Gastroesophageal sphincter (tissue), 4 donors: ENCODE data around the gene LIMS1. TPM values are rescaled to one million over a fixed set of nuclear protein-coding genes. Genes with fewer than 3 reads are reported as not detected.
"Not testable (repeated sequence)": the region's sequence is repeated elsewhere in the genome, so short reads cannot be mapped to it uniquely, and the experiment has no call there.

Experiments
- ATAC-seq: fragments of 150-250 bp; one replicate; pipeline ENCODE4 v1.9.1; 2016; ENCODE audit warnings: mild to moderate bottlenecking, moderate library complexity
- H3K27ac ChIP-seq, 4 donors: fragments of 200-600 bp; sonication (generic) in 3 of 4; 1 replicate in 3 of 4; 2 replicates in 1 of 4; pipeline ENCODE4 v1.5.1; 2016 to 2019
- H3K27me3 ChIP-seq: fragments of 200-600 bp; sonication (generic); one replicate; pipeline ENCODE4 v1.5.1; 2019
- H3K36me3 ChIP-seq, 2 donors: fragments of 200-600 bp; sonication (generic); one replicate each; pipeline ENCODE4 v1.5.1; 2019; ENCODE audit warnings: control low read depth in 1 of 2
- H3K4me1 ChIP-seq, 3 donors: fragments of 200-600 bp; sonication (generic); 1 replicate in 2 of 3; 2 replicates in 1 of 3; pipeline ENCODE4 v1.5.1; 2016 to 2019; ENCODE audit warnings: control low read depth in 2 of 3
- H3K4me3 ChIP-seq, 2 donors: fragments of 200-600 bp; sonication (generic); one replicate each; pipeline ENCODE4 v1.5.1; 2019; ENCODE audit warnings: mild to moderate bottlenecking in 1 of 2, moderate library complexity in 1 of 2
- H3K9me3 ChIP-seq, 3 donors: fragments of 200-600 bp; sonication (generic); one replicate each; pipeline ENCODE4 v1.5.1; 2017 to 2019; ENCODE audit warnings: control low read depth in 2 of 3
- CTCF ChIP-seq, 4 experiments: fragments of 200-600 bp in 2 of 4; fragments of 450-650 bp in 2 of 4; sonication (generic) in 1 of 4; IDR thresholded peaks; one replicate each; pipeline ENCODE4 v1.5.1; 2017 to 2019; ENCODE audit warnings: antibody characterized with exemption in 4 of 4, mild to moderate bottlenecking in 2 of 4, moderate library complexity in 2 of 4
- EP300 ChIP-seq: sonication (generic); formaldehyde crosslinking; IDR thresholded peaks from one replicate; pipeline ENCODE4 v1.6.1; 2017; ENCODE audit warnings: antibody characterized with exemption, mild to moderate bottlenecking
- POLR2A ChIP-seq, 2 donors: fragments of 450-650 bp; IDR thresholded peaks; one replicate each; pipeline ENCODE4 v1.6.1; 2017; ENCODE audit warnings: antibody characterized with exemption in 2 of 2, mild to moderate bottlenecking in 2 of 2, moderate library complexity in 1 of 2
- POLR2AphosphoS5 ChIP-seq: sonication (generic); formaldehyde crosslinking; IDR thresholded peaks from one replicate; pipeline ENCODE4 v1.6.1; 2017; ENCODE audit warnings: antibody characterized with exemption
- WGBS, 2 donors: methylation state at CpG; one replicate each; pipeline ENCODE4 v1.1.5; 2018; ENCODE audit warnings: low coverage in 1 of 2; 5-methylcytosine and 5-hydroxymethylcytosine counted together
- total RNA-seq, 4 donors: library from RNA; depleted of rRNA; stranded (reverse); fragments of >200 nt; gene quantifications; one replicate each; pipeline ENCODE4 v1.1.0, GENCODE V29; 2016

LIMS1 gene
- total RNA-seq, 4 donors from 2014 or later: 79.6 to 119 (median 116) TPM

GRCh38 chr2:108643261-108643849 is 109.1 kb downstream of the LIMS1 start:
- no peak overlapping the region for H3K27ac ChIP-seq
- no peaks in the 10 kb centered on the region for H3K27me3 ChIP-seq
- H3K4me3 ChIP-seq: no peak overlapping the region
- 67% methylated on average over 3 of the region's 15 CpGs; no CpG with 5 or more reads in 1 of the 2 donors for WGBS, 2 donors
- H3K9me3 ChIP-seq: no peaks in the 10 kb centered on the region
- H3K4me1 ChIP-seq: peaks cover 0 to 37% (median 0%) of the 10 kb centered on the region in 3 donors
- ATAC-seq: no peak
- no peaks in the 10 kb centered on the region for H3K36me3 ChIP-seq
- TF ChIP-seq POLR2AphosphoS5 (no peak), CTCF (IDR thresholded peaks at IDR 0.05) (no peak), EP300 (no peak), POLR2A (IDR thresholded peaks at IDR 0.05) (no peak)

GRCh38 chr2:108643862-108644261 is 109.6 kb downstream of the LIMS1 start:
- not testable (repeated sequence) for ATAC-seq, H3K9me3 ChIP-seq, H3K27ac ChIP-seq, H3K36me3 ChIP-seq, H3K4me3 ChIP-seq, H3K27me3 ChIP-seq
- H3K4me1 ChIP-seq: peaks cover 0 to 32% (median 0%) of the 10 kb centered on the region in 3 donors
- 76% methylated on average over 2 of the region's 4 CpGs; no CpG with 5 or more reads in 1 of the 2 donors for WGBS, 2 donors

GRCh38 chr2:108644446-108644845 is 110.2 kb downstream of the LIMS1 start:
- 60 to 86% methylated on average over 1 to 5 of the region's 6 CpGs for WGBS, 2 donors
- not testable (repeated sequence) for H3K9me3 ChIP-seq, H3K4me3 ChIP-seq, H3K36me3 ChIP-seq, H3K27ac ChIP-seq, H3K27me3 ChIP-seq, ATAC-seq
- peaks cover 0 to 27% (median 0%) of the 10 kb centered on the region in 3 donors for H3K4me1 ChIP-seq

GRCh38 chr2:108648796-108649195 is 114.5 kb downstream of the LIMS1 start:
- H3K27ac ChIP-seq, H3K9me3 ChIP-seq, ATAC-seq, H3K4me3 ChIP-seq, H3K27me3 ChIP-seq, H3K4me1 ChIP-seq, H3K36me3 ChIP-seq: not testable (repeated sequence)

GRCh38 chr2:108650465-108650864 is 116.2 kb downstream of the LIMS1 start:
- H3K27ac ChIP-seq, H3K9me3 ChIP-seq, H3K4me1 ChIP-seq, ATAC-seq, H3K36me3 ChIP-seq, H3K4me3 ChIP-seq, H3K27me3 ChIP-seq: not testable (repeated sequence)
- 100% methylated on average over 8 of the region's 8 CpGs; no CpG with 5 or more reads in 1 of the 2 donors for WGBS, 2 donors

- H3K4me1 ChIP-seq, H3K9me3 ChIP-seq, H3K27me3 ChIP-seq, ATAC-seq, H3K4me3 ChIP-seq, H3K36me3 ChIP-seq: not testable (repeated sequence)
- WGBS, 2 donors: no CpG with 5 or more reads among the region's 2 CpGs
- H3K27ac ChIP-seq: peak overlapping the region in 1 of 4 donors; percentile 19
Measured at GRCh38 chr2:108651468-108651867, 117.2 kb downstream of the LIMS1 start.

GRCh38 chr2:108652187-108652931 is 118.1 kb downstream of the LIMS1 start:
- not testable (repeated sequence) for H3K27me3 ChIP-seq, H3K9me3 ChIP-seq, H3K36me3 ChIP-seq, H3K4me1 ChIP-seq, H3K4me3 ChIP-seq
- peak; percentile 23 for ATAC-seq
- peak overlapping the region in 3 of 4 donors; percentile 47 to 60 (median 55) for H3K27ac ChIP-seq
- 44 to 67% methylated on average over 3 to 7 of the region's 7 CpGs for WGBS, 2 donors
- TF ChIP-seq POLR2AphosphoS5: peak; percentile 22

- H3K4me1 ChIP-seq, H3K36me3 ChIP-seq, H3K4me3 ChIP-seq, H3K9me3 ChIP-seq, ATAC-seq, H3K27me3 ChIP-seq: not testable (repeated sequence)
- no CpG with 5 or more reads among the region's 8 CpGs for WGBS, 2 donors
- H3K27ac ChIP-seq: peak overlapping the region in 2 of 4 donors; percentile 81 to 83
Measured at GRCh38 chr2:108653425-108653824, 119.2 kb downstream of the LIMS1 start.

- not testable (repeated sequence) for H3K36me3 ChIP-seq, ATAC-seq, H3K4me3 ChIP-seq, H3K4me1 ChIP-seq, H3K27me3 ChIP-seq, H3K9me3 ChIP-seq
- 15% methylated on average over 4 of the region's 6 CpGs; no CpG with 5 or more reads in 1 of the 2 donors for WGBS, 2 donors
- peak overlapping the region; percentile 81 to 94 (median 83) for H3K27ac ChIP-seq
Measured at GRCh38 chr2:108653849-108654248, 119.6 kb downstream of the LIMS1 start.
